NT2/D1 (cell line): ENCODE results near the gene MOB3B.

ENCODE experiments used
- SUZ12 ChIP-seq: IDR thresholded peaks from 2 replicates; pipeline ENCODE4 v1.6.1; 2011; ENCODE audit not compliant: insufficient read length, insufficient read depth; ENCODE audit errors: extremely low read depth
- YY1 ChIP-seq: IDR thresholded peaks from 2 replicates; pipeline ENCODE4 v1.6.1; 2011; ENCODE audit not compliant: insufficient read length, insufficient read depth
- ZNF274 ChIP-seq: IDR thresholded peaks from 2 replicates; pipeline ENCODE4 v1.6.1; 2011; ENCODE audit warnings: mild to moderate bottlenecking, low read depth, low read length

GRCh38 chr9:27558307-27558706 lies 28.7 kb upstream of the MOB3B start:
- TF ChIP-seq YY1 = no peak
- TF ChIP-seq ZNF274 = no peak
- no peak for TF ChIP-seq SUZ12
